Ammon's horn (tissue), 1 donor: ENCODE data around the gene ARHGAP40.
"Not testable (repeated sequence)": the region's sequence is repeated elsewhere in the genome, so short reads cannot be mapped to it uniquely, and the experiment has no call there.

ENCODE experiments used
- DNase-seq: peaks from one replicate; pipeline ENCODE4 v3.0.0-alpha.2; 2016; ENCODE audit warnings: low spot score

The ARHGAP40 gene

GRCh38 chr20:38588303-38588702, 13.3 kb upstream of the ARHGAP40 start:
- DNase-seq: no peak

- no peak for DNase-seq
Measured at GRCh38 chr20:38589351-38589750, 12.3 kb upstream of the ARHGAP40 start.

GRCh38 chr20:38589967-38590675, 11.5 kb upstream of the ARHGAP40 start:
- no peak for DNase-seq

GRCh38 chr20:38590676-38591473, 10.7 kb upstream of the ARHGAP40 start:
- no peak for DNase-seq

GRCh38 chr20:38591474-38592410, 9.9 kb upstream of the ARHGAP40 start:
- no peak for DNase-seq

- not testable (repeated sequence) for DNase-seq
Measured at GRCh38 chr20:38592411-38592790, 9.2 kb upstream of the ARHGAP40 start.

- not testable (repeated sequence) for DNase-seq
Measured at GRCh38 chr20:38594281-38594680, 7.3 kb upstream of the ARHGAP40 start.

GRCh38 chr20:38595886-38596285, 5.7 kb upstream of the ARHGAP40 start:
- DNase-seq: not testable (repeated sequence)

- DNase-seq: no peak
Measured at GRCh38 chr20:38599410-38599882, 2.2 kb upstream of the ARHGAP40 start.

- no peak for DNase-seq
Measured at GRCh38 chr20:38600057-38600456, 1.6 kb upstream of the ARHGAP40 start.

- no peak for DNase-seq
Measured at GRCh38 chr20:38602185-38602581, 574 bp downstream of the ARHGAP40 start.

GRCh38 chr20:38603286-38603685, 1.7 kb downstream of the ARHGAP40 start:
- no peak for DNase-seq

- DNase-seq: no peak
Measured at GRCh38 chr20:38604873-38605303, 3.3 kb downstream of the ARHGAP40 start.

GRCh38 chr20:38607351-38607750, 5.7 kb downstream of the ARHGAP40 start:
- no peak for DNase-seq

- DNase-seq: no peak
Measured at GRCh38 chr20:38608188-38608587, 6.6 kb downstream of the ARHGAP40 start.

GRCh38 chr20:38609815-38610214, 8.2 kb downstream of the ARHGAP40 start:
- no peak for DNase-seq

- no peak for DNase-seq
Measured at GRCh38 chr20:38610521-38610920, 8.9 kb downstream of the ARHGAP40 start.

- DNase-seq: no peak
Measured at GRCh38 chr20:38612751-38613515, 11.3 kb downstream of the ARHGAP40 start.

GRCh38 chr20:38615283-38615682, 13.7 kb downstream of the ARHGAP40 start:
- DNase-seq: no peak

GRCh38 chr20:38616457-38616856, 14.8 kb downstream of the ARHGAP40 start:
- DNase-seq: no peak
